Kidney capillary endothelial cell (primary cell): Measurements from ENCODE around the gene ME1.
"Not testable (repeated sequence)": the region's sequence is repeated elsewhere in the genome, so short reads cannot be mapped to it uniquely, and the experiment has no call there.

Experiments
- DNase-seq: peaks from one replicate; pipeline ENCODE4 v3.0.0-alpha.2; 2018; ENCODE audit warnings: low spot score

Gene ME1

DNA sequence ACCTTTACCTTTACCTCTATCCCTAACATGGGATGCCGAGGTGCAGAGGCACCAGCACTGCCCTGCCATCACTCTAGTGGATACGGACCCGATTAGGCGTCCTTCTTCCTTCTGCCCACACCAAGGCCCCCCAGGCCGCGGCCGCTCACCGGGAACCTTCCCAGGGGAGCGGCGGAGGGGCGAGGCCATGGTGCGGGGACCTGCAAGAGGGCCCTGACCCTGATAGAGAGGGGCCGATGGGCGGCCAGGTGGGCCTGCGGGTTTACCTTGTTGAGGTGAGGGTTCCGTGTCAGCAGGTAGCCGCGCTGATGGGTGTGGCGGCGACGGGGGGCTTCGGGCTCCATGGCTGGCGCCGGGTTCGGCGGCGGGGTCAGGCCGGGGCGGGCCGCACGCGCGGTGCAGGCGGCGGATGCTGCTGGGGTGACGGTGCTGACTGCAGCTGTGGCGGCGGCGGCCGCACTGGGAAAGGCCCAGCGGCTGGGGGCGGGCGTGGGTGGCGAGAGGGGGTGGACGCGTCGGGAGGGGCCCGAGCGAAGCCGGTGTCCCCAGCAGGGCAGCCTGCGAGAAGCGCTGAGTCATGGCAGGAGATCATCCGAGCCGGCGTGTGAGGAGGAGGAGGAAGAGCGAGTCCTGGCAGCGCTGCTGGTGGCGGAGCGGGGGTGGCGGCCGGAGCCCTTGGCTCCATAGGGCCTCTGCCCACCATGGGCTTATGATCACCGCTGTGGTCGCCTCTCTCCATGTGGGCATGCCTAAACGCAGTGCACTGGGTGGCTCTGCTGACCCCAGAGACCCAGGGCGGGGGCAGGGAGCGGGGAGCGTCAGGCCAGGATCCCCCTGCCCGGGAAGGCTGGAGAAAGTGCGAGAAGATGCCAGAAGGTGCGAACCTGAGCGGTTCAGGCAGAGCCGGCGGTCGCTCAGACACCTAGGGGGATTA is at the start of gene ME1:
ME1 (minus strand) TSS at position 441 of the 934 bp plus-strand sequence; CDS start at position 344, 97 bp downstream.
- DNase-seq, result peak; percentile 51

- DNase-seq, result no peak
Observed at GRCh38 chr6:83480470-83480869, 49.6 kb upstream of the ME1 start.

DNA sequence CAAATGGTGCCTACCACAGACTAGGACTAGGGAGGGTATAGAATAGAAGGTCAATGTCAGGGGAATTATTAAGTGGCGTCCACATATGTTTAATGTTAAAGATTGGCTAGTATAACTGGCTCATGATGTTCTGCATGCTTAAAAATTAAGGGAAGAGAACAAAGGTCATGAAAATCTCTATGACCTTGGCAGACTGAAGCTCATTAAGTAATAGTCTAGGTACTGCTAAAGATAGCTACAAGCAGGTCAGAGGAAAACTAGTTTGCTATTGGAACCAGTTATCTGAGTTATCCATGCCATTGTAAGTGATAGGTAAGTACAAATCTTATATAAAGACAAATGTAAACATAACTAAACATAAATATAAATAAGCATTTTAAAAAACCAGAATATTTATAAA is 48.5 kb upstream of the ME1 start:
- DNase-seq, result no peak

DNA sequence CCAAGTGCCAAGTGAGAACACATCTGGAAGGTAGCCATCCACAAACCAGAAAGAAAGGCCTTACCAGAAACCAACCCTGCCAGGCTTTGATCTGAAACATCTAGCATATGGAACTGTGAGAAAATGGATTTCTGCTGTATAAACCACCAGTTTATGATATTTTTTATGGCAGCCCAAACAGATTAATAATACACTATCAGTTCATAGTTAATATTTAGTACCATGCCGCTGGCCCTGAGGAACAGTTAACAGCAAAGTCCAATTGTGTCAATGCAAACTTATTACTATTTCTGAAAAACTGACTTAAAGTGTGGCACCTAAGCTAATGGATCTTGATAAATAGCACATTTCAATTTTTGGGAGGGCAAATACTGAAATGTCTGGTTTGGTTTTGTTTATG is 46.1 kb upstream of the ME1 start:
- no peak for DNase-seq

GRCh38 chr6:83474309-83474708 is 43.5 kb upstream of the ME1 start:
- DNase-seq, result no peak

- DNase-seq, result no peak
Observed at GRCh38 chr6:83472767-83473166, 41.9 kb upstream of the ME1 start.

DNA sequence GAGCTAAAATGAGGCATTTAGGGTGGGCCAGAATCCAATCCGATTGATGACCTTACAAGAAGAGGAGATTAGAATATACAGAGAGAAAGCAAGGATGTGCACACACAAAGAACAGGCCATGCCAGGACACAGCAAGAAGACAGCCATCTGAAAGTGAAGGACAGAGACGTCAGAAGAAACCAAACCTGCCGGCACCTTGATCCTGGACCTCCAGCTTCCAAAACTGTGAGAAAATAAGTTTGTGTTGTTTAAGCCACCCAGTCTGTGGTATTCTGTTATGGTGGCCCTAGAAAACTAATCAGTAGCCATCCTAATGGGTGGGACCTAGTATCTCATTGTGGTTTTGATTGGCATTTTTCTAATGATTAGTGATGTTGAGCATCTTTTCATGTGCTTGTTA is 39.7 kb upstream of the ME1 start:
- no peak for DNase-seq

DNA sequence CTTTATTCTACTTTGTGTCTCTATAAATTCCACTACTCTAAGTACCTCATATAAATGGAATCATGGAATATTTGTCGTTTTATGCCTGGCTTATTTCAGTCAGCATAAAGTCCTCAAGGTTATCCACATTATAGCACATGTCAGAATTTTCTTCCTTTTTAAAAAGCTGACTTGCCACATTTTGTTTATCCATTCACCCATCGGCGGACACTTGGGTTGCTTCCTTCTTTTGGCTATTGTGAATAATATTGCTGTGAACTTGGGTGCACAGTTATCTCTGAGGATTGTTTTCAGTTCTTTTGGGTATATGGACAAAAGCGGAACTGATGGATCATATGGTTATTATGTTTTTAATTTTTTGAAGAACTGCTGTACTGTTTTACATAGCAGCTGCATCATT is 39.1 kb upstream of the ME1 start:
- no peak for DNase-seq

DNA sequence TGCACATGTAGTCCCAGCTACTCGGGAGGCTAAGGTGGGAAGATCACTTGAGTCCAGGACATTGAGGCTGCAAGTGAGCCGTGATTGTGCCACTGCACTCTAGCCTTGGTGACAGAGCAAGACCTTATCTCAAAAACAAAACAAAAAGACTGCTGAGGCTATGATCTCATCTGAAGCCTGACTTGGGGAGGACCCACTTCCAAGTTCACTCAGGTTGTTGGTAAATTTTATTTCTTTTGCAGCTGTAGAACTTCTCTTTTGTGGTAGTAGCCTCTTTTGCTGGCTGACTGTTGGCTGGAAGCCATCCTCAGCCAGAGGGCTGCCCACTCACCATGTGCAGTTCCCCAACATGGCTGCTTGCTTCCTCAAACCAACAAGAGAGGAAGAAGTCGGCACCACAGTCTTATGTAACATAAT is 36.8 kb upstream of the ME1 start:
- DNase-seq, result no peak

- DNase-seq, result no peak
Observed at GRCh38 chr6:83466328-83466727, 35.5 kb upstream of the ME1 start.

DNA sequence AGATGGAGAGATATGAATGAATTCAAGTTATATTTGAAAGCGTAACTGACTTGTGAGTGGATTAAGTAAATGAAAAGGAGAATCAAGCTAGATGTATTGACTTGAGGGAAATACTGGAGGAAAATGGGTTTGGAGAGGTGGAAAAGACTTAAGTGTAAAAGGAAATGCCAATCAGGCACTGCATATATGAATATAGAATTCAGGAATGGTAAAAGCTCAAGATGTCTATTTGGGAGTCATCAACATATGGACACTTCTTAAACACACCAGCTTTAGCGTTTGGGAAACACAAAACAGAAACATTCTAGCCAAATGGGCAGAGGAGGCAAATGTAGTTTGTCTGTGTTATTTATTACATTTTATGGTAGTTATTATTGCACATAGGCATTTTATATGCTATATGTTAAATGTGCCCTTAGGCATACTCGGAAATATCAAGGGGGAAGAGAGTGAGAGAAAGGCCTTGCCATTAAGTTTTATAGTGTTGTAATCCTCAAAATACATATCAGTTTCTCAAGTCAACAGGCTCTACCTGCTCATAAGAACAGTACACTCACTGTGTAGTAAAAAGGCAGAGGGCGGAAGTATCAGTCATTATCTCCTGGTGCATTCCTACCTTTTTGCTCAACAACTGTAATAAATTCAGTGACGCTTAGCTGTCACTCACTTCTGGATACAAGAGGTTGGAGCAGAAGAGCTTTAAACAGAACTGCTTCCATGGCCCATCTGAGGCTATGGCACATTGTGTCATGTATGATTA is 33.7 kb upstream of the ME1 start:
- no peak for DNase-seq

- DNase-seq, result no peak
Observed at GRCh38 chr6:83463886-83464285, 33.0 kb upstream of the ME1 start.

DNA sequence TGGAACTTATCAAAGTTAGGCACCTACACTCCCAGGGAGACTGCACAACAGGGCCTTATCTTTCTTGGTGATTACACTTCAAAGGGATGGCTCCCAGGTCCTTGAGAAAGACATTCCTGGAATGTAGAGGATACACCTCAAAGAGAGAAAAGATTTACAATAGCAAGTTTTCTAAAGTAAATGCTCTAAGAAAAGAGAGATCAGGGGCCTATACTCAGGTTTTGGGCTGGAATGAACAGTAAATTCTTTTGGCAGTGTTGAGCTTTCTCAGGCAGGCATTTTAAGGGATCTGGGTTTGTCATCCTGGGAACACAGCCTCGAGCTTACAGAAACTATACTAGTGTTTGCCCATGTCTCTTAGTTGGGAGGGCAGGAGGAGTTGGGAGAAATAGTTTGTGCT is 31.7 kb upstream of the ME1 start:
- DNase-seq, result no peak

- DNase-seq, result no peak
Observed at GRCh38 chr6:83461438-83461837, 30.6 kb upstream of the ME1 start.

DNA sequence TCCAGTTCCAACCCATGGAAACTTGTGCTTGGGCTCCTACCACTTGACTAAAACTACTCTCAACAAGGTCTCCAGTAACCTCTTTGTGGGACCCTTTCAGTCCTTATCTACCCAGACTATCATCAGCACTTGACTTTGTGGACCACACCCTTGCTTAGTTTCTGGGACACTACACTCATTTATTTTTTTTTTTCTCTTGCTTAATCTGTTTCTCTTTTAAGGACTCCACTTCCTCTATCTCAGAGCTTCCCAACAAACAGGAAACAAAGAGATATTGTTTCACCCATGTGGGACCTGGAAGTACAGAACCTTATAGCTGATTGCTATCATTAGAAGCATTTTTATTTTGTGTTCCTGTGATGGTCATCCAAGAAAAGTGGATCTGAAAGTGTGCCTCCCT is 28.8 kb upstream of the ME1 start:
- DNase-seq, result no peak

GRCh38 chr6:83450015-83450414 is 19.2 kb upstream of the ME1 start:
- DNase-seq, result not testable (repeated sequence)

GRCh38 chr6:83444086-83444699 is 13.3 kb upstream of the ME1 start:
- not testable (repeated sequence) for DNase-seq

DNA sequence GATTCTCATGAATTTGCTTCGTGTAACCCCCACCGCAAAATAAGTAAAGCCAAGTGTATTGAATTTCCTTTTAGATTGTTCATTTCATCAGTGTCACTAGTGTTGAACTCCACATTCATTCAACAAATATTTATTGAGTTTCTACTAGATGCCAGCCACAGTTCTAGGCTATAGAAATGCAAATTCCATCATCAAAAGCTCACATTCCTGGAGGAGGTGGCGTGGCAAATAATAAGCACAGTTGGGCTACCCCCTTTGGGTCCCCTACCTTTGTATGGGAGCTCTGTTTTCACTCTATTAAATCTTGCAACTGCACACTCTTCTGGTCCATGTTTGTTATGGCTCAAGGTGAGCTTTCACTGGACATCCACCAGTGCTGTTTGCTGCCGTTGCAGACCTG is 12.7 kb upstream of the ME1 start:
- no peak for DNase-seq

DNA sequence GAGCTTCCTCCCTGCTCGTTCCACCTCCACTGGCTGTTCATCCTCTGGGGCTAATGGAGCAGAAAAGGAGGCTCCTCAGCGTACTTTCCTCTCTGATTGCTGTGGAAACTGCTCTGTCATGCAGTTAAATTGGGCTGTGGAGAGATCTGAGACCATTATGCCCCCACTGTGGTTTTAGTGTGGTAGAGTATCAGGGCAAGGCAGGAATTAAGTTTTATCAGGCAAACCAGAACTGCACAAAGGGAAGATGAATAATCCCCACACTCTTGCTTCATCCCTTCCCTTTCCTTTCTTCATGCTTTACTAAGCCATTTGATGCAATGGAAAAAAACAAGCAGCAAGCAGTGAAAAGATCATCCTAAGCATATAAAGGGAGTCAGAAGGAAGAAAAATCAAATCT is 11.9 kb upstream of the ME1 start:
- no peak for DNase-seq

- no peak for DNase-seq
Observed at GRCh38 chr6:83439201-83439600, 8.3 kb upstream of the ME1 start.

GRCh38 chr6:83436674-83437073 is 5.8 kb upstream of the ME1 start:
- DNase-seq, result no peak

GRCh38 chr6:83433177-83433576 is 2.3 kb upstream of the ME1 start:
- no peak for DNase-seq

DNA sequence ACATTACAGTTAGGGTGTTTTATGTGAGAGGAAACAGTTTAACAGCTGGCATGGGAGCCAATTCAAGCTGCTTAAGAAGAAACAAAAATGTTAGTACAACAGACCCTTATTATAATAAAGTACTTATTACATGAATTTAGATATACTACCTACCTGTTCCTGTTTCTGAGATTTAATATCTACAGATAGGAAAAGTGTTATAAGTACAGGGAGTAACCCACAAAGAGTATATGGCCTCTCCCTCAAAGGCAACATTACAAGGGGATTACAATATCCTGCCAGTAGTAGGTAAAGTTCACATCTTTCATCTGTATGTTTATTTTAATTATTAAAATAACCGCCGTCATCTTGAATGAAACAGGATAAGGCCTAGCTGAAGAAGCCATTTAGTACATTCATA is 1.8 kb upstream of the ME1 start:
- no peak for DNase-seq
